GM12873 (cell line): ENCODE measurements around the gene PELO.
A peak's percentile ranks its signal among the peaks of the same experiment; 100 is the strongest.

ENCODE experiments used
- CTCF ChIP-seq: IDR thresholded peaks from 2 replicates; pipeline ENCODE4 v1.5.1; 2012; ENCODE audit warnings: low read depth, mild to moderate bottlenecking, moderate library complexity, low read length, control low read depth; ENCODE audit not compliant: insufficient read depth; ENCODE audit errors: missing control alignments

The PELO gene

GRCh38 chr5:52787600-52788504 is at the start of gene PELO, which contains the start of gene ITGA1:
Gene PELO (plus strand): TSS chr5:52787916. CDS start chr5:52800395, 12,479 bp downstream.
Gene ITGA1 (plus strand): TSS chr5:52787916. CDS start chr5:52788354, 438 bp downstream.
- TF ChIP-seq CTCF = peak; percentile 12

DNA sequence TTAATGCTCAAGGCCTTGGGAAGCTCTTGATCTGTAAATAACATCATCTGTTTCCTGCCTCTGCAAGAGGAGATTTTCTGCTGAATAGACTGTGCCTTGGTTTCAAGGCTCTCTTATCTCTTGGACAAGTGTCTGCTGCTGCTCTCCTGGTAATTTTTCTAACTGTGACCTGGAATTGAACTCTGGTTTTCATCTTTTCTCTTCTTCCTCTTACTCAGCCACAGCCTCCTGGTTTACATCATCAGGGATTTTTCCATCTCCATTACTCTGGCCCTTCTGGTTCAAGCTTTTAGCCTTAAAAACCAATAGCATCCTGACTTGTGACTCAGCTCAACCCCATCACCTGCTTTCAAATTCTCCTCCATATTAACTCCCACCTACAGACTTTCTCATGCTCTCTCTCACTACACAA is 49.6 kb upstream of the PELO start:
- TF ChIP-seq CTCF = no peak

GRCh38 chr5:52740007-52740406 is 47.7 kb upstream of the PELO start:
- TF ChIP-seq CTCF = no peak

GRCh38 chr5:52743012-52743411 is 44.7 kb upstream of the PELO start:
- TF ChIP-seq CTCF = no peak

DNA sequence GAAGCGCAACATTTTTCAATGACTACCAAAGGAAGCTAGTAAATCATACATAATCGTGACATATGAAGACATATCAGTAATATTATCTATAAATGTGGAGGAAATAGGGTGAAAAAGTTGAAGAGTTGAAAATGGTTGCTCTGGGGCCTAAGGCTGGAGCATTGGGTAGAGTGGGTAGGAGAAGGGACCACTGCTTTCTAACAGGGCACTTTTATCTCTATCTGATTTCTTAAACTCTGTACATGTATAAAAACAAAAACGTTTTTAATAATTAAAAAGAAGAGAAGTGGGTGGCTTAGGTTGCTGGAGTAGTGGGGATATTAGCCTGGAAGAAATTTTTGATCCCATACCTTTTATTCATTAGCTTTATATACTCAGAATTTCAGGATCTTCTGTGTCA is 44.2 kb upstream of the PELO start:
- TF ChIP-seq CTCF = no peak

DNA sequence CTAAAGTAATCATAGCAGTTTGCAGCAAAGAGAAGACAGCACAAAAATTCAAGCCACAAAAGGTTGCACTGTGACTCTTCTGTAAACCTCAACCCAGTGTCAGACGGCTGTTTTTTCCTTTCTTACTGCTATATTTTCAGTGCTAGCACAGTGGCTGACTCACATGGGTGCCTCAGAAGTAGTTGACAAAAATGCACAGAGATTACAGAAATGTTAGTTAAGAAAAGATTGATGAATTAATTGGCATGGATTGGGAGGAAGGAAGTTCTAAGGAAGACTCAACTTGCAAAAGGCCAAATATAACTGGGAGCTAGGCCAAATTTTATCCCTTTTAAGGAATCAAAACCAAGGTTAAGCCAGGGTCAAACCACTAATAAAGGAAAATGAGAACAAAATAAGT is 43.7 kb upstream of the PELO start:
- TF ChIP-seq CTCF = no peak

DNA sequence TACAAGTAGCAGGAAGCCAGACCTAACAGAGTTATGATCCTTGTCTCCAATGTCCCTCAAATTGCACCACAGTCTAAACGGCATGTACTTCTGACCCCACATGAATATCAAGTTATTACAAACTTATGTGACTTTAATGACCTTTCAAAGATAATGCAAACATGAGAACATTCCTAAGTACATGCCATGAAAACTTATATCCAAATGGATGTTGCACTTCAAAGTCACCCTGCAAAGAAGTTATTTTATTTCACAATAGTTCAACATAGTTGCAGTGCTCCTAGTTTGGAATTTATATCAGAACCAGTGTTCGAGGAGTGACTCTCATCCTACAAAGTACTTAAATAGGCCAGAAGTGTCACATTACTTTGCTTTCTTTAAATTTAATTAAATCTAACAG is 41.2 kb upstream of the PELO start:
- TF ChIP-seq CTCF = no peak
